CD4-positive, alpha-beta T cell treated with Interleukin-15 for 1 hour (primary cell): ENCODE measurements around the gene ARHGEF16.

Experiments
- DNase-seq: peaks from one replicate; pipeline ENCODE4 v3.0.0-alpha.2; 2020

ARHGEF16 gene

GRCh38 chr1:3469104-3469848, 14.8 kb downstream of the ARHGEF16 start:
- DNase-seq: no peak

- DNase-seq: no peak
These were observed 15.6 kb downstream of the ARHGEF16 start for GRCh38 chr1:3469849-3470649.

GRCh38 chr1:3470650-3471355, 16.3 kb downstream of the ARHGEF16 start:
- no peak for DNase-seq

GRCh38 chr1:3471356-3472087, 17.1 kb downstream of the ARHGEF16 start:
- DNase-seq: no peak

- DNase-seq: no peak
These were observed 17.8 kb downstream of the ARHGEF16 start for GRCh38 chr1:3472088-3472850.

GRCh38 chr1:3472906-3473305, 18.4 kb downstream of the ARHGEF16 start:
- no peak for DNase-seq

GRCh38 chr1:3473381-3473844, 18.9 kb downstream of the ARHGEF16 start:
- no peak for DNase-seq

GRCh38 chr1:3474016-3474415, 19.6 kb downstream of the ARHGEF16 start:
- DNase-seq: no peak

- DNase-seq: no peak
These were observed 20.0 kb downstream of the ARHGEF16 start for GRCh38 chr1:3474421-3474820.

GRCh38 chr1:3475839-3476573, 21.5 kb downstream of the ARHGEF16 start:
- no peak for DNase-seq

- DNase-seq: no peak
These were observed 22.2 kb downstream of the ARHGEF16 start for GRCh38 chr1:3476666-3477065.

- DNase-seq: no peak
These were observed 23.0 kb downstream of the ARHGEF16 start for GRCh38 chr1:3477241-3477995.

- DNase-seq: no peak
These were observed 23.7 kb downstream of the ARHGEF16 start for GRCh38 chr1:3478187-3478586.

- DNase-seq: no peak
These were observed 25.3 kb downstream of the ARHGEF16 start for GRCh38 chr1:3479511-3480368.

- no peak for DNase-seq
These were observed 25.9 kb downstream of the ARHGEF16 start for GRCh38 chr1:3480369-3480719.

GRCh38 chr1:3481046-3481445, 26.6 kb downstream of the ARHGEF16 start:
- DNase-seq: no peak

GRCh38 chr1:3481836-3482375, 27.4 kb downstream of the ARHGEF16 start:
- DNase-seq: no peak

- no peak for DNase-seq
These were observed 27.9 kb downstream of the ARHGEF16 start for GRCh38 chr1:3482378-3482849.

GRCh38 chr1:3483380-3483779, 28.9 kb downstream of the ARHGEF16 start:
- DNase-seq: no peak
